ENCODE measurements around the gene HDAC9.

DNA sequence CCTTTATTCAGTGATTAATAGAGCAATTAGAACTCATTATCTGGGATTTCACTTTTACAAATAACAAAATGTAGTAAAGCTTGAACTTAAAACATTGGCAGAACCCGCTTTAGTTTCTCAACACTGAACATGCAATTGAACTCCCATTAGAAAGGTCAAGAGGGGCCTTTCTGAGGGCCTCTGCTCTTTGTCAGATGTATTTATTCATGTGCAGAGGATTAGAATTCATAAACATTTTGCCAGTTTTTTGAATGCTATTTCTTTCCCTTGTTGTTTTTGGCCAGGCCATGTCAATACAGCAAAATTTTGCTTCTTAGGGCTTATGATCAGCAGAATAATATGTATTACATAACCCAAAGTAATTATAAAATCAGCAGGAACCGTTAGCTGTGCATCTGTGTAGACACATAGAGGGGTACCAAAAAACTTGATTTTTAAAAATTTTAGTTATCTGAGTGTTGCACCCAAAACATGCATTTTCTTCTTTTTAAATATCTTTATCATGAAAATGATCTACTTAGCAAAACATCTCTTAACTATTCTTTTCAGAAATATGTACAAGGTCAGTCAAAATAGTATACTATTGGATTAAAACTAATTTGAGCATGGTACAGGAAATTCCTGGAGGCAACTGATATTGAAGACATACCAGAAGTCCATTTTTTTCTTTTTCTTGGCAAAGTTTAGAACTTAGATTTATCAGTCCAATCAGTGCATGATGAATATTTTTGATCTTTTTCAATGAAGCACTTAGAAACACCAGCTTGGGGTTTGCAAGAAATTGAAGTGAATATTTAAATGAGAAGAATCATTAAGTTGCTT is 444.4 kb downstream of the HDAC9 start:
- TF ChIP-seq POLR2AphosphoS5 (IDR thresholded peaks at IDR 0.05; ENCODE audit: low read depth, low read length), result no peak
- TF ChIP-seq, protein P1, sequence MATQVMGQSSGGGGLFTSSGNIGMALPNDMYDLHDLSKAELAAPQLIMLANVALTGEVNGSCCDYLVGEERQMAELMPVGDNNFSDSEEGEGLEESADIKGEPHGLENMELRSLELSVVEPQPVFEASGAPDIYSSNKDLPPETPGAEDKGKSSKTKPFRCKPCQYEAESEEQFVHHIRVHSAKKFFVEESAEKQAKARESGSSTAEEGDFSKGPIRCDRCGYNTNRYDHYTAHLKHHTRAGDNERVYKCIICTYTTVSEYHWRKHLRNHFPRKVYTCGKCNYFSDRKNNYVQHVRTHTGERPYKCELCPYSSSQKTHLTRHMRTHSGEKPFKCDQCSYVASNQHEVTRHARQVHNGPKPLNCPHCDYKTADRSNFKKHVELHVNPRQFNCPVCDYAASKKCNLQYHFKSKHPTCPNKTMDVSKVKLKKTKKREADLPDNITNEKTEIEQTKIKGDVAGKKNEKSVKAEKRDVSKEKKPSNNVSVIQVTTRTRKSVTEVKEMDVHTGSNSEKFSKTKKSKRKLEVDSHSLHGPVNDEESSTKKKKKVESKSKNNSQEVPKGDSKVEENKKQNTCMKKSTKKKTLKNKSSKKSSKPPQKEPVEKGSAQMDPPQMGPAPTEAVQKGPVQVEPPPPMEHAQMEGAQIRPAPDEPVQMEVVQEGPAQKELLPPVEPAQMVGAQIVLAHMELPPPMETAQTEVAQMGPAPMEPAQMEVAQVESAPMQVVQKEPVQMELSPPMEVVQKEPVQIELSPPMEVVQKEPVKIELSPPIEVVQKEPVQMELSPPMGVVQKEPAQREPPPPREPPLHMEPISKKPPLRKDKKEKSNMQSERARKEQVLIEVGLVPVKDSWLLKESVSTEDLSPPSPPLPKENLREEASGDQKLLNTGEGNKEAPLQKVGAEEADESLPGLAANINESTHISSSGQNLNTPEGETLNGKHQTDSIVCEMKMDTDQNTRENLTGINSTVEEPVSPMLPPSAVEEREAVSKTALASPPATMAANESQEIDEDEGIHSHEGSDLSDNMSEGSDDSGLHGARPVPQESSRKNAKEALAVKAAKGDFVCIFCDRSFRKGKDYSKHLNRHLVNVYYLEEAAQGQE (IDR thresholded peaks at IDR 0.05; ENCODE audit: insufficient read depth in 1 of 2, low read depth in 2 of 2, low read length in 2 of 2), result no peak
- TF ChIP-seq TAF1 (IDR thresholded peaks at IDR 0.05; ENCODE audit: borderline replicate concordance, insufficient read depth, low read length), result no peak

All from PFSK-1 (cell line).